ENCODE measurements around the gene TNFRSF12A. TPM values are rescaled to one million over a fixed set of nuclear protein-coding genes. Genes with fewer than 3 reads are reported as not detected.

The TNFRSF12A gene
- total and polyA plus RNA-seq, 7 donors: 69.5 to 889 (median 164) TPM

DNA sequence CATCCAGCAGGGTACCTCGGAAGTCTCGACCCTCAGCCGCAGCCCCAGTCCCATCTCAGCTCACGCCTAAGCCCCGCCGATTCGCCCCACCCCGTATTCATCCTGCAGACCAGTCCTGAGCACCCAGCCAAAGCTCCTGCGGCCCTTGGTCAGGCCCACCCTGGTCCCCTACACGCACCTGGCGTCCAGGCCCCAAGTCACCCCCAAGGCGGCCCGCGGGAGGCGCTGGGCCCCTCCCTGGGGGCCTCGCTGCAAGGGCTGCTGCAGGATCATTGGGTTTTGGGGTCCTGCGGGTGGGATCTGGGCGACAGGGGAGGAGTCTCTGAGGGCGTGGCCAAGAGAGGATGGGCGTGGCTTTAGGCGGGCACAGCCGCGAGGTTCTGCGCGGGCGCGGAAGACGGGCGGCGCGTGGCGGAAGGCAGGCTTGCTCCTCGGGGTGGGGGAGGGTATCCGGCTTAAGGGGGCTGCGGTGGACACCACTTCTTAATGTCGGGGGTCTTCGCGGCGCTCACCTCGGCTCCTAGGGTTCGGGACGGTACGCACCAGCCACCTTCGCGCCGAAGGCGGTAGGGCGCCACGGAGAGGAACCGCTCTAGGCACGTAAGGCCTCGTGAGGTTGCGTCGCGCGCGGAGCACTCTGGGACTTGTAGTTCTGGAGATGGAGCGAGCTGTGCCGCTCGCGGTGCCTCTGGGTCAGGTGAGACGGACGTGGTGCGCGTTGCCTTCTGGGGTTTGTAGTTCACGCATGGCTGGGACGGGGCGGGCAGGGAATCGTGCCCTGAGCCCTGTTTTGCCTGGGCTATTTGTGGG, 3.7 kb downstream of the TNFRSF12A start, which contains the start of the genes HCFC1R1 and THOC6:
Gene HCFC1R1, minus strand, starts transcription at position 274 of the 810 bp plus-strand sequence. Its CDS starts 1 bp downstream, at position 273.
Gene THOC6, plus strand, starts transcription at position 367 of the 810 bp plus-strand sequence. Its CDS starts 292 bp downstream, at position 659.
- Histone ChIP-seq H3K27ac (peak within 1 kb of the TSS; percentile 100), H3K27me3 (ENCODE audit: insufficient read depth in 3 of 3, low read length in 2 of 3) (peaks cover 0 to 2% (median under 1%) of the 10 kb centered on the region in 3 donors), H3K4me3 (peak within 1 kb of the TSS; percentile 94), H3K36me3 (ENCODE audit: insufficient read depth in 1 of 2, low read depth in 1 of 2) (peaks cover 0 to 25% of the 10 kb centered on the region in 2 donors), H3K4me1 (peaks cover 29% of the 10 kb centered on the region), H3K9me3 (no peaks in the 10 kb centered on the region)
- DNase-seq: peak; percentile 96 to 98
- WGBS, 3 donors: 0 to 1% (median 1%) methylated on average over 52 to 69 of the region's 69 CpGs
- TF ChIP-seq, protein P1, sequence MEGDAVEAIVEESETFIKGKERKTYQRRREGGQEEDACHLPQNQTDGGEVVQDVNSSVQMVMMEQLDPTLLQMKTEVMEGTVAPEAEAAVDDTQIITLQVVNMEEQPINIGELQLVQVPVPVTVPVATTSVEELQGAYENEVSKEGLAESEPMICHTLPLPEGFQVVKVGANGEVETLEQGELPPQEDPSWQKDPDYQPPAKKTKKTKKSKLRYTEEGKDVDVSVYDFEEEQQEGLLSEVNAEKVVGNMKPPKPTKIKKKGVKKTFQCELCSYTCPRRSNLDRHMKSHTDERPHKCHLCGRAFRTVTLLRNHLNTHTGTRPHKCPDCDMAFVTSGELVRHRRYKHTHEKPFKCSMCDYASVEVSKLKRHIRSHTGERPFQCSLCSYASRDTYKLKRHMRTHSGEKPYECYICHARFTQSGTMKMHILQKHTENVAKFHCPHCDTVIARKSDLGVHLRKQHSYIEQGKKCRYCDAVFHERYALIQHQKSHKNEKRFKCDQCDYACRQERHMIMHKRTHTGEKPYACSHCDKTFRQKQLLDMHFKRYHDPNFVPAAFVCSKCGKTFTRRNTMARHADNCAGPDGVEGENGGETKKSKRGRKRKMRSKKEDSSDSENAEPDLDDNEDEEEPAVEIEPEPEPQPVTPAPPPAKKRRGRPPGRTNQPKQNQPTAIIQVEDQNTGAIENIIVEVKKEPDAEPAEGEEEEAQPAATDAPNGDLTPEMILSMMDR (IDR thresholded peaks at IDR 0.05): no peak
- intact Hi-C loops (cut with DNase I): no loop called here
- ATAC-seq: peak; percentile 53 to 63 (median 58)

GRCh38 chr16:3025032-3026002, 5.1 kb downstream of the TNFRSF12A start:
- ATAC-seq (no peak), DNase-seq (no peak)
- peak overlapping the region; percentile 94 for H3K4me3 ChIP-seq
- WGBS, 3 donors: 91 to 93% (median 93%) methylated on average over 18 of the region's 18 CpGs
- H3K9me3 ChIP-seq: no peaks in the 10 kb centered on the region
- intact Hi-C loops (cut with DNase I): no loop called here
- H3K4me1 ChIP-seq: peaks cover 28% of the 10 kb centered on the region
- peaks cover 0 to 25% of the 10 kb centered on the region in 2 donors for H3K36me3 ChIP-seq (ENCODE audit: insufficient read depth in 1 of 2, low read depth in 1 of 2)
- TF ChIP-seq, protein P1 (IDR thresholded peaks at IDR 0.05): no peak
- no peak overlapping the region for H3K27ac ChIP-seq
- H3K27me3 ChIP-seq (ENCODE audit: insufficient read depth in 3 of 3, low read length in 2 of 3): peaks cover 0 to 17% (median 12%) of the 10 kb centered on the region in 3 donors

- DNase-seq (no peak), ATAC-seq (no peak)
- Histone ChIP-seq H3K27me3 (ENCODE audit: insufficient read depth in 3 of 3, low read length in 2 of 3) (peaks cover 0 to 23% (median 16%) of the 10 kb centered on the region in 3 donors), H3K36me3 (ENCODE audit: insufficient read depth in 1 of 2, low read depth in 1 of 2) (peaks cover 0 to 25% of the 10 kb centered on the region in 2 donors), H3K9me3 (no peaks in the 10 kb centered on the region), H3K4me3 (no peak overlapping the region), H3K4me1 (peaks cover 28% of the 10 kb centered on the region), H3K27ac (no peak overlapping the region)
- intact Hi-C loops (cut with DNase I): no loop called here
- TF ChIP-seq, protein P1 (IDR thresholded peaks at IDR 0.05): no peak
- WGBS, 3 donors: 92 to 96% (median 94%) methylated on average over 8 of the region's 8 CpGs
Observed at GRCh38 chr16:3026003-3026378, 5.8 kb downstream of the TNFRSF12A start.

- 91 to 95% (median 92%) methylated on average over 22 to 24 of the region's 24 CpGs for WGBS, 3 donors
- no peak overlapping the region for H3K27ac ChIP-seq
Observed at GRCh38 chr16:3026609-3027488, 6.7 kb downstream of the TNFRSF12A start.

More at GRCh38 chr16:3026609-3027488, 6.7 kb downstream of the TNFRSF12A start:
- Histone ChIP-seq H3K9me3 (no peaks in the 10 kb centered on the region), H3K36me3 (ENCODE audit: insufficient read depth in 1 of 2, low read depth in 1 of 2) (peaks cover 0 to 25% of the 10 kb centered on the region in 2 donors), H3K4me1 (peaks cover 28% of the 10 kb centered on the region), H3K4me3 (no peak overlapping the region), H3K27me3 (ENCODE audit: insufficient read depth in 3 of 3, low read length in 2 of 3) (peaks cover 0 to 29% (median 18%) of the 10 kb centered on the region in 3 donors)
- intact Hi-C loops (cut with DNase I): no loop called here
- no peak for ATAC-seq
- TF ChIP-seq, protein P1 (IDR thresholded peaks at IDR 0.05): no peak
- DNase-seq: no peak

All from psoas muscle (tissue), 8 donors.